ENCODE results near the gene ZNF562. TPM values are rescaled to one million over a fixed set of nuclear protein-coding genes. Genes with fewer than 3 reads are reported as not detected.
A peak's percentile ranks its signal among the peaks of the same experiment; 100 is the strongest.

Gene ZNF562
- total RNA-seq, 1 donor: 18.9 TPM

DNA sequence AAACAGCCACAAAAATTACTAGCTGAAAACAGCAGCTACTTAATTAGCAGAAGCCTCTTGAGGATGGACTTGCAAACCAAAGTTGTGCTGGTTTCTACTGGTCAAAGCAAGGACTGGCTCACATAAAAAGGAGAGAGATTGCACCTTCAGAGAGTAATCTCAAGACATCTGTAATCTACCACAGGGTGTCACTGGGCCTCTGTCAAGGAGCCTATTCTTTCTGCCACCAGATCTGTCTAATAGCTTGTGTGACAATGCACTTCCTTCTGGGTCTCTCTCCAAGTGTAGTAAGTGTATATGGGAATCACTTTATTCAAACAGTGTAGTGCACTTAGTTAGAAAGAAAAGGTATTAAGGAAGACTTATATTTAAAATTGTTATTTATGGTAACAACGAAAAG lies 29.4 kb downstream of the ZNF562 start:
- peak in 1 of 3 donors; percentile 52 for DNase-seq (ENCODE audit: low read depth in 2 of 3, low spot score in 2 of 3)

DNA sequence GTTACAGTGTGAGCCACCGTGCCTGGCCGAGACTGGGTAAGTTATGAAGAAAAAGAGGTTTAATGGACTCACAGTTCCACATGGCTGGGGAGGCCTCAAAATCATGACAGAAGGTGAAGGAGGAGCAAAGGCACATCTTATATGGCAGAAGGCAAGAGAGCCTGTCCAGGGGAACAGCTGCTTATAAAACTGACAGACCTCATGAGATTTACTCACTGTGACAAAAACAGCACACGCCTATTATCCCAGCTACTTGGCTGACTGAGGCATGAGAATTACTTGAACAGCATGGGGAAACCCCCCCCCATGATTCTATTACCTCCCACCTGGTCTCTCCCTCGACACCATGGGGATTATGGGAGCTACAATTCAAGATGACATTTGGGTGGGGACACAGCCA lies 30.4 kb downstream of the ZNF562 start:
- no peak for DNase-seq (ENCODE audit: low read depth in 2 of 3, low spot score in 2 of 3)

DNA sequence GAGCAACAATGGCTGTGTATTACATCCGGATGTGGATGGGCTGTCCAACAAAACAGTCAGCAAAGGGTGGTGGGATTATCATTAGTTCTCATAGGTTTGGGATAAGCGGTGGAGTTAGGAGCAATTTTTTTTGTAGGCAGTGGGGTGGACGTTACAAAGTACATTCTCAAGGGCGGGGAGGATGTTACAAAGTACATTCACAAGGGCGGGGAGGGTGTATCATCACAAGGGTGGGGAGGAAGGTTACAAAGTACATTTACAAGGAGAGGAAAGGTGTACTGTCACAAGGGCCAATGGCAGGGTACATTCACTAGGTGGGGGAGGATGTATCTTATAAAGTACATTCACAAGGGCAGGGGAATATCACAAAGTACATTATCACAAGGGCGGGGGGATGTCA lies 33.1 kb downstream of the ZNF562 start:
- DNase-seq (ENCODE audit: low read depth in 2 of 3, low spot score in 2 of 3): no peak

DNA sequence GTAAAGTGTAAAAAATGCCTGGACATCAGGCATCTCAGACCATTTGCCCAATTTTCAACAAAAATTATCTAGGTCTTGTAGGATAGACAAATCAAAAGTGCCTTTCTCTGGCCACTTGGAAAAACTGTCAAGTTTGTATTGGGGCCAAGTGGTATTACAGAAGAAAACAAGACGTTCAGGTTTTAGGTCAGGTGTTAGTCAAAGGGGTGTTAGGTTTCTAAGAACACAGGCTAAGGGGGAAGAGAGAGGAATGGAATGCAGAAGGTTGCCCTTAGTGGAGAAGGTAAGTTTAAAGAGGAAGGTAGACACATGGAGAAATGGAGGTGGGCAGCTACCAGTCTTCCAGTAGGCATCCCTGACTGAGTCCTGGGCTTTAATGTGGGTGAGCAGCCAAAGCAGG lies 33.9 kb downstream of the ZNF562 start:
- no peak for DNase-seq (ENCODE audit: low read depth in 2 of 3, low spot score in 2 of 3)

DNA sequence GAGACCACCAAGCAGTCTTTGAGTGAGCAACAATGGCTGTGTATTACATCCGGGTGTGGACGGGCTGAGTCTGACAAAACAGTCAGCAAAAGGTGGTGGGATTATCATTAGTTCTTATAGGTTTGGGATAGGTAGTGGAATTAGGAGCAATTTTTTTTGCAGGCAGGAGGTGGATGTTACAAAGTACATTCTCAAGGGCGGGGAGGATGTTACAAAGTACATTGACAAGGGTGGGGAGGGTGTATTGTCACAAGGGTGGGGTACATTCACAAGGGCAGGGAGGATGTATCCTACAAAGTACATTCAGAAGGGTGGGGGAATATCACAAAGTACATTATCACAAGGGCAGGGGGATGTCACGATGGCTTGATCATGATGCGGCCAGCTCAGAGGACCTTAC lies 38.9 kb downstream of the ZNF562 start:
- no peak for DNase-seq (ENCODE audit: low read depth in 2 of 3, low spot score in 2 of 3)

DNA sequence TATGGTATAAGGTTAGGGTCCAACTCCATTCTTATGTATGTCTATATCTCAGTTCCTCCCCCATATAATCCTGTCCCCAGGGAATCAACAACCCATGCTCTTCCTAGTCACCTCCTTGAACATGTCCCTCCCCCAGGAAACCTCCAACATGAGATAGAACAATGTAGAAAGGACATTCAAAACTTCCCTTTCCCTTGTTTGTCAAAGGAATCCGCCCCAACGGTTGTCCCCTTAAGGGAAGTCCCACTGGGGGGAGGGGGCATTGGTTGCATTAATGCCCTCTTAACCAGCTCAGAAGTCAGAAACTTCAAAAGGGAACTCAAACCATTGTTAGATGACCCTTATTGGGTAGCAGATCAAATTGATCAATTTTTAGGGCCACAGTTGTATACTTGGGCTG lies 47.0 kb downstream of the ZNF562 start:
- no peak for DNase-seq (ENCODE audit: low read depth in 2 of 3, low spot score in 2 of 3)

DNA sequence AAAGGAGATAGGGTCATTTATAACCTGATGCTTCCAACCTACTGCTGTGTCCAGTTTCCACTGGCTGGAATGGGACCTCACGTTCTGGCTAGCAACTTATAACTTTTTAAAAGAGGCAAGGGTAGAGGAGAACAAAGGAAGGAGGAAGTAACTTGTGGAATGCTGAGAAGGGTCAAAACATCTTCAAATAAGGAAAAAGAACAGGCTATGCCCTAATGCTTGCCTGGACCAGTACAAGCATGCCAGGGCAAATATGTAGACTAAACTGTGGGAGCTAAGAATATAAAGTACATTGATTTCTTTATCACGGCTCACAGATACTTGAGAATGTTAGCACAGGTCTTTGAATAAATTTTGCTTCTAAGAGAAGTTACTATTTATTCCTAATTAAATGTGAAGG lies 52.4 kb downstream of the ZNF562 start:
- DNase-seq (ENCODE audit: low read depth in 2 of 3, low spot score in 2 of 3): no peak

DNA sequence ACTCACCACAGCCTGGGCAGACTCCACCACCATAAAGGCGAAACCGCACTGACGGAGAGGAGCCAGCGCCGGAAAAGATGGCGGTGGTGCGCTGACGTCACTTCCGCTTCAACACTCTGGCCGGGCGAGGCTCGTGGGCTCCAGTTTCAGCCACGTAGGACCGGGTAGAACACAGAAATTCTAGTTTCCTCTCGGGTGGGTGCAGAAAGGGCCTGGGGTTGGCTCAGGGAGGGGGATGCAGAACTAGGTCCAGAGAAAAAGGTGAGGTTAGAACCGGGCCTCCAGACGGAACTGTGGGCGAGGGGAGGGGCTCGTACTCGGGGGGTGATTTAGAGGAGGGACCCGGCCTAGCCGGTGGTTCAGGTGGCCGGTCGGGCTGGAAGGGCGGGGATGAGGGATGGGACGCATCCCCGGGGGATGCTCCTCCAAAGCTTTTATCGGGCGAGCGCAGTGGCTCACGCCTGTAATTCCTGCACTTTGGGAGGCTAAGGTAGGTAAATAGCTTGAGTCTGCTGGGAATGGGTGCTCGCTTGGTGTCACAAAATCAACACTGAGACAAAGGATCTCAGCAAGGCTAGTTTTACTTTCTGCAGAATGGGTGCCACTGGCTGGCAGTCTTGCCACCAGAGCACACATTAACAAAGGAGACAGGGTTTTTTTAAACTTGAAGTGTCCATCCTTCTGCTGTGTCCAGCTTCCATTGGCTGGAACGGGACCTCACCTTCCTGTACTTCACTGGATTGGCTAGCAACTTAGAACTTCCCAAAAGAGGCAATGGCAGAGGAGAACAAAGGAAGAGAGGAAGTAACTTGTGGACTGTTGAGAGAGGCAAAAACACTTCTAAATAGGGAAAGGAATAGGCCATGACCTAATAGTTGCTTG lies 53.5 kb downstream of the ZNF562 start, which contains the start of gene ZNF561:
ZNF561 (minus strand) TSS at position 77 of the 882 bp plus-strand sequence. CDS start 1,776 bp downstream, outside the sequence.
- DNase-seq (ENCODE audit: low read depth in 2 of 3, low spot score in 2 of 3): peak; percentile 88 to 96 (median 94)

DNA sequence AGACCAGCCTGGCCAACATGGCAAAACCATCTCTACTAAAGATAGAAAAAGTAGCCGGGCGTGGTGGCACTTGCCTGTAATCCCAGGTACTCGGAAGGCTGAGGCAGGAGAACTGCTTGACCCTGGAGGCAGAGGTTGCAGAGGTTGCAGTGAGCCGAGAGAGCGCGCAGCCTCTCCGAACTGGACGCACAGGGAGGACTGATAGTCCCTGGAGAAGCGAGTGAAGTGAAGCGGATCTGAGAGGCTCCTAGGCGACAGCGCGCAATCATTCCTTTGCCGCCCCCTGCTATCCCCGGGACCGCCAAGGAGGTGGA lies 54.1 kb downstream of the ZNF562 start:
- no peak for DNase-seq (ENCODE audit: low read depth in 2 of 3, low spot score in 2 of 3)

DNA sequence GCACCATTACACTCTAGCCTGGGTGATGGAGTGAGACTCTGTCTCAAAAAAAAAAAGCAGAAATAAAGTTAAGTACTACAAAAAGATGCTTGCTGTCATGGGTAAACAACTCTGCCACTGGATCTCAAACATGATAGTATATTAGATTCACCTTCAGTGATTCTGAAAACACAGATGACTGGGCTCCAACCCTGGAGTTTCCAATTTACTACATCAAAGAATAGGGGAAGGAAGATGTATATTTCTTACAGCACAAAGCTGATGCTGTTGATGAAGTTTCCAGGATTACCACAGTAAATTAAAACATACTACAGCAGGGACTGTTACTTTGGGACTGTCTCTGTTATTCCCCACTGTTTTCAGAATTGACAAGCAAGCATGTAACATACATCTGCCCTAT lies 59.1 kb downstream of the ZNF562 start:
- DNase-seq (ENCODE audit: low read depth in 2 of 3, low spot score in 2 of 3): no peak

DNA sequence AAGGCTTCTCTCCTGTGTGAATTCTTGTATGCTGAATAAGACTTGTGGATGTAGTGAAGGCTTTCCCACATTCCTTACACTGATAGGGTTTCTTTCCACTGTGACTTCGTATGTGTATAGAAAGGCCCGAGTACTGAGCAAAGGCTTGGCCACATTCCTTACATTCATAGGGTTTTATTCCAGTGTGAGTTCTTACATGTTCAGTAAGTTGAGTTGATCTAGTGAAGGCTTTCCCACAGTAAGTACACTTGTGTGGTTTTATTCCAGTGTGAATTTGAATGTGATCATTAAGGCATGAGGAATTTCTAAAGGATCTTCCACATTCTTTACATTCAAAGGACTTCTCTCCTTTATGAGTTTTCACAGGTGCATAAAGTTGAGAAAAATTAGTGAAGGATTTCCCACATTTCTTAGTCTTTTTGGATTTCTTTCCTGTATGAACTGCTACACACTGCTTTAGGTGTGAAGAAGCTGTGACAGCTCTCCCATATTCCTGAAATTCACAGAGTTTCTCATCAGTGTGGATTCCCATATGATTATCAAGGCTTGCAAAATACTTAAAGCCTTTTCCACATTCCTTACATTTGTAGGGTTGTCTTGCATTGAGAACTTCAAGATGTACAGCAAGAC lies 64.3 kb downstream of the ZNF562 start:
- DNase-seq (ENCODE audit: low read depth in 2 of 3, low spot score in 2 of 3): no peak

DNA sequence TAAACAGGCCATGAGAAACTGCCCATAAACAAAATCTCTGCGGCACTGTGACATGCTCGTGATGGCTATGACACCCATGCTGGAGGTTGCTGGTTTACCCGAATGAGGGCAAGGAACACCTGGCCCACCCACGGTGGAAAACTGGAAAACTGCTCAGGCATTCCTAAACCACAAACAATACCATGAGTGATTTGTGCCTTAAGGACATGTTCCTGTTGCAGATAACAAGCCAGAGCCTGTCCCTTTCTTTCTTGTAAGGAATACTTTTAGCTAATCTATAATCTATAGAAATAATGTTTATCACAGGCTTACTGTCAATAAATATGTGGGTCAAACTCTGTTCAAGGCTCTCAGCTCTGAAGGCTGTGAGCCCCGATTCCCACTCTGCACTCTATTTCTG lies 66.0 kb downstream of the ZNF562 start:
- DNase-seq (ENCODE audit: low read depth in 2 of 3, low spot score in 2 of 3): no peak

DNA sequence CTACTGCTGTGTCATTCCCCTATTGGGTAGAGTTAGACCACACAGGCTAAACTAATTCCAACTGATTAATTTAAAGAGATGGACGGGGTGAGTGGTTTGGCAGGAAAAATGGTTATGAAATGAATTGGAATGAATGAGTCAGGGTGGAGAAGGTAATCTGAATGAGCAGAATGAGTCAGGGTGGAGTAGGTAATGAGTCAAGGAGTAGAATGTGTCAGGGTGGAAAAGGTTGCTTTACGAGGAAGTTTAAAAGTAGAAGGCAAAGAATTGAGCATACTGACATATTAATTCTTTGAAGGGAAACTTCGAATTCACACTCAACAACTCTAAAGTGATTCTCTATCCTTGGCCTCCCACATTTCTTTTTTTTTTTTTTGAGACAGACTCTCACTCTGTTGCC lies 77.9 kb downstream of the ZNF562 start:
- no peak for DNase-seq (ENCODE audit: low read depth in 2 of 3, low spot score in 2 of 3)

Other genes starting within 250 kb of the ZNF562 start
- 14.5 TPM for gene ZNF266, start 239.5 kb downstream of the ZNF562 start, total RNA-seq
- gene ZNF560, start 176.5 kb downstream of the ZNF562 start, total RNA-seq: not detected
- gene ZNF426, start 136.5 kb downstream of the ZNF562 start, total RNA-seq: 15.3 TPM
- 22.6 TPM for gene ZNF121, start 90.6 kb downstream of the ZNF562 start, total RNA-seq
- 36.1 TPM for gene ZNF561, start 53.9 kb downstream of the ZNF562 start, total RNA-seq
- gene ZNF846, start 93.6 kb upstream of the ZNF562 start, total RNA-seq: 8.9 TPM
- 31.8 TPM for gene FBXL12, start 144.0 kb upstream of the ZNF562 start, total RNA-seq
- 97.8 TPM for gene UBL5, start 152.8 kb upstream of the ZNF562 start, total RNA-seq
- 62.7 TPM for gene PIN1, start 160.2 kb upstream of the ZNF562 start, total RNA-seq

Measured in hematopoietic multipotent progenitor cell (in vitro differentiated cells).